Measurements from ENCODE around the gene METTL25B.
"Not testable (repeated sequence)": the region's sequence is repeated elsewhere in the genome, so short reads cannot be mapped to it uniquely, and the experiment has no call there.

METTL25B gene

DNA sequence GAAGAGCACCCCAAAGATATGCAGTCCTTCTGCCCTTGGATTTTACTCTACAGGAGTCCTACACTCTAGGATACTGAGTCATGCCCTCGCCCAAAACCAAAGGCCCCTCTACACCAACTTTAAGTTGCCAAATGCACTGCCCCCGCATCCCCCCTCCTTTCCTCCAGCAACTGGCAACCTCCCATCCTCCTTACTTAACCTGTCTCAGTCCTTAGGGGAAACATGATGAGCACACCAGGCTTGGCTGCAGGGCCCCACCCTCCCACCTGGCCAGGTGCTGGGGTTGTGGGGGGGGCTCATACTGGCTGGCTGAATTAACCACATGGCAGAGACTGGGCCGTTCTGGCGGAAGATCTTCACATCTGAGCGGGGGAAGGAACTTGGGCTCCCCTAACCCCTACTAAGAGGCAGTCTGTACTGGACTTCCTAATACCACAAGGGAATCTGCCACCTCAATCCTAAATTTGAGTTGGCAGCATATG, 22.0 kb downstream of the METTL25B start:
- DNase-seq: no peak

DNA sequence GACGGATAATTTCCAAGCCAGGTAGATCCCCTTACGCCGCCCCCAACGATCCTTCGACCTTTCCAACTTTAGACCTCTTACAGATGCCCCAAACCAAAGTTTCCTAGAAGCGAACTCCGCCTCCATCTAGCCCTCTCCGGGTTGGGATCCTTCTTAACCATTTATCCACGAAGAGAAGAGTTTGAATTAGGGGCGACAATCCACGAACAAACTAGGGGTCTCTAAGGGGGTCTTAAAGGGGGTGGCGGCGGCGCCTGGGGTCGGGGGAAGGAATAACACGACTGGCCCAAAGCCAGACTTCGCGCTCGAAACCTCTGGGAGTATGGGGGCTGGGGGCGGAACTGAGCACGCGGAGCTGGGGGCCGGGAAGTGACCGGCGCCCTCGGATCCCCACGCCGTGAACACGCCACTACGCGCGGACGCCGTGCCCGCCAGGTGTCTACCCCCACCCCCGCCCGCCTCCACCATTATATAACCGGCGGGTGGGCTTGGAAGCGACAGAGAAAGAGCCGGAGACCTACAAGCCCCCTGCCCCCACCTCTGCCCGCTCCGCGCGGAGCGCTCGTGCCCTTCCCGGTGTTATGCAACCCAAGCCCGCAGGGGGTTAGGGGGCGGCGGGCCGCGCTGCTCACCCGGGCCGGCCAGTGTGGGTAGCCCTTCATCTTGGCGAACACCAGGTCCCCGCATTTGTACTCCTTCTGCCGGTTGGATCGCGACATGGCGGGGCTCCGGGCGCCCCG, 22.6 kb downstream of the METTL25B start:
- DNase-seq: no peak

DNA sequence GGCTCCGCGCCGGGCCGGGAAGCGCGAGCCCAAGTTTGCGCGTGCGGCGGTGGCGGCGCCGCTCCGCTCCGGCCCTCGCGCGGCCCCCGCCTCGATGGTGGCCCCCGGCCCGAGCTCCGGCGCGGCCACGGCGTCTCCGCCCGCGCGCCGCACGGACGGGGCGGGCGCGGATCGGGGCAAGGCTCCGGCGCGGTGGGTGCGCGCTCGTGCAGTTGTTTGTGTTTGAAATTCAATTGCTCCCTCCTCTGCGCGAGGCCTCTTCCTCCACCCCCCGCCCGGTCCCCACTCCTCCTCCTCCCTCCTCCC, 23.1 kb downstream of the METTL25B start, which contains the start of gene HDGF:
Gene HDGF (minus strand): TSS at position 225 of the 306 bp plus-strand sequence. CDS start 246 bp downstream, outside the sequence.
- DNase-seq: no peak

GRCh38 chr1:156751757-156752481, 23.6 kb downstream of the METTL25B start:
- DNase-seq: peak; percentile 86

GRCh38 chr1:156752843-156753482, 24.7 kb downstream of the METTL25B start:
- DNase-seq: no peak

- no peak for DNase-seq
Observed at GRCh38 chr1:156754219-156754618, 25.9 kb downstream of the METTL25B start.

DNA sequence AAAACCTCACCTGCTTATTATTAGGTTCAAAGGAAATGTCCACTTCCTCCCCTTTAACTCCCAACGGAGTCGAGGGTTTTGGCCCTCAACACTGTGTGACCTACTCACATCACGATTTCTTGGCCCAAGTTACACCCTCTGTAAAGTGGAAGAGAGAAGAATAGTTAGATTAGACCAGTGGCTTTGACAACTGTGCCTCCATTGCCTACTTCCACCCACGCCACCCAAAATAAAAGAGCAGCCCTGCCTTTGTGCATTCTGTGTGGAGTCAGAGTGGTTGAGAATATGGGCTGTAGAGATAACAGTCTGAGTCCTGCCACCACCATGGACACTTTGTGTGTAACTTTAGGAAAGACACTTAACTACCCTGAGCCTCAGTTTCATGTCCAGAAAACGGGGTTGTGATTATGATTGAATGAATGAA, 27.3 kb downstream of the METTL25B start:
- DNase-seq: no peak

DNA sequence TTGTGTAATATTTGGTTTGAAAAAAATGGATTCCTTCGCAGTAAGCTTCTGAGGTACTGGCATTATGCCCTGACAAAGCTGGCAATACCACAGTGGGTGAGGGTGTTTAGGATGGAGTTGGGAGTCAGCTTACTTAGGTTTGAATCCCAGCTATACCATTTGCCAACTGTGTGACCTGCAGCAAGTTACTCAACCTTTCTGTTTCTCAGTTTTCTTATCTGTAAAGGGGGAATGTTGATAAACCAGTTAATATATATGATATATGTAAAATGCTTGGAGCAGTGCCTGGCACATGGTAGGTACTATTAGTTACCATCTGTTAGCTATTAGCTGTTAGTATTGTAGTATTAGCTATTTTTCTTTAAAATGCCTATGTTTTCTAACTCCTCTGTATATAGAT, 28.1 kb downstream of the METTL25B start:
- DNase-seq: no peak

GRCh38 chr1:156757572-156758253, 29.4 kb downstream of the METTL25B start:
- not testable (repeated sequence) for DNase-seq

DNA sequence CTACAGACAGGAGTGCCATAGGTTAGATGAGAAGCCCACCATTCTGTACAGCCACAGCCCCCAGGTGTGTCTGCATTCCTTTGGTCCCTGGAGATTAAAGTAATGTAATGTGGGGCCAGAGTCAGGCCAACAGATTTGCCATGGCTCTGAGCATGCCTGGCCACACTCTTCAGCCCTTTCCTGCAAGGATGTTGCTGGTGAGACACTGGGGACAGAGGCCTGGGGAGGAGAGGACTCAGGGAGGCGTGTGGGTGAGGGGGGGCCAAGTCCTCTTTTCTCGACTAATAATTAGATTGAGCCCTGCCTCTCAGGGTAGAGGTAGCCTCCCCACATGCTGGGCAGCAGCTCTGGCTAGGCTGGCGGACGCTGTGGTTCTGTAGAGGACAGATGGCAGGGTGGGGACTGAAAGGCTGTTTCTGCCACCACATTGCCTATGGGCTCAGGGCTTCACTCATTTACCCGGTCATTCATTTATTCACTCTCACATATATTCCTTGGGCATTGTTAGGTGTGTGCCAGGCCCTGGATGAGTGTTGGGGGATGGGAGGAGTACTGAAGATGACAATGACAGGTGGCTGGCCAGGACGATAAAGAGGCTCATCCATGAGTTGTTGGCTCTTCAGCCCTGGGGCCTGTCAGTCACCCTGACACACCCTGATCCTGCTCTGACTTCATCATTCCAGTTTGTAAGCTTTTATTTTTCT, 32.0 kb downstream of the METTL25B start:
- DNase-seq: no peak

DNA sequence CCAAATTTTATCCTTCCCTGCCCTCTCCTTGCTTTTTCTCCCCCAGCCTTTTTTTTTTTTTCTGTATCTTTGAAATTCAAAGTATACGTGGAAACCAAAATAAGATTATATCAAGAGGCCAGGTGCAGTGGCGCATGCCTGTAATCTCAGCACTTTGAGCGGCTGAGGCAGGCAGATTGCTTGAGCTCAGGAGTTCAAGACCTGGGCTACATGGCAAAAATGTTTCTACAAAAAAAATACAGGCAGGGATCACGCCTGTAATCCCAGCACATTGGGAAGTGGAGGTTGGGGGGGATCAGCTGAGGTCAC, 32.5 kb downstream of the METTL25B start:
- no peak for DNase-seq

- not testable (repeated sequence) for DNase-seq
Observed at GRCh38 chr1:156765136-156765535, 36.9 kb downstream of the METTL25B start.

GRCh38 chr1:156765666-156766065, 37.4 kb downstream of the METTL25B start:
- no peak for DNase-seq

DNA sequence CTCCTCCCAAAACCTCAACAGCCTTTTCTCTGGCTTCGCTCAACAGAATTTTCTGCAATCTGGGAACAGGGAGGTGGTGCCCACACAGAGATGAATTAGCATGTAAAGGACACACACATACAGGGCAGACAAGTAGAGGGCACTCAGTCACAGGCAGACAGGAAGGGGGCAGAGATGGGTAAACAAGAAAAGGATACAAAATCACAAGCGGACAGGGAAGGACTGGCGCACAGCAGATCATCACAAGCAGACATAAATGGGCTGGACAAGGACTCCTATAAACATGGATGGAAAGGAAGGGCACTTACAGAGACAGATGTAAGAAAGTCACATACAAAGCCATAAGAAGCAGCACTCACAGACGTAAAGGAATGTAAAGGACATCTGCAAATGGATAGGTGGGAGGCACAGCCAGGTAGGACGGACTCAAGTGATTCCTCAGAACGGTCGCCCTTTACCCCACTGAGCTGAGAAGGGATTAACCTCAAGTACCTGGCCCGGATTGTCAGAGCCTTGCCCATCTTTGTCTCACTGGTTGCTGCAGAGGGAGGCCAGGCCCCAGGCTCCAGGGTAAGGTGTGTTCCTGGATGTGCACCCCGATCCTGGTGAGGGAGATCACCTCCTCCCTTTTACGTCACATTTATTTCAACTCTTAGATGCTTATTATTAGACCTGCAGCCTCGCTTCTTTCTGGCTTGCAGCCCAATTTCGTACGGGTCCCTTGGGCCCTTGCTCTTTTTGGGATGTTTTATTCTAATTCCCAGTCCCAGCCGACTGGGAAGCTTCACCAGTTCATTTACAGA, 38.2 kb downstream of the METTL25B start:
- no peak for DNase-seq

DNA sequence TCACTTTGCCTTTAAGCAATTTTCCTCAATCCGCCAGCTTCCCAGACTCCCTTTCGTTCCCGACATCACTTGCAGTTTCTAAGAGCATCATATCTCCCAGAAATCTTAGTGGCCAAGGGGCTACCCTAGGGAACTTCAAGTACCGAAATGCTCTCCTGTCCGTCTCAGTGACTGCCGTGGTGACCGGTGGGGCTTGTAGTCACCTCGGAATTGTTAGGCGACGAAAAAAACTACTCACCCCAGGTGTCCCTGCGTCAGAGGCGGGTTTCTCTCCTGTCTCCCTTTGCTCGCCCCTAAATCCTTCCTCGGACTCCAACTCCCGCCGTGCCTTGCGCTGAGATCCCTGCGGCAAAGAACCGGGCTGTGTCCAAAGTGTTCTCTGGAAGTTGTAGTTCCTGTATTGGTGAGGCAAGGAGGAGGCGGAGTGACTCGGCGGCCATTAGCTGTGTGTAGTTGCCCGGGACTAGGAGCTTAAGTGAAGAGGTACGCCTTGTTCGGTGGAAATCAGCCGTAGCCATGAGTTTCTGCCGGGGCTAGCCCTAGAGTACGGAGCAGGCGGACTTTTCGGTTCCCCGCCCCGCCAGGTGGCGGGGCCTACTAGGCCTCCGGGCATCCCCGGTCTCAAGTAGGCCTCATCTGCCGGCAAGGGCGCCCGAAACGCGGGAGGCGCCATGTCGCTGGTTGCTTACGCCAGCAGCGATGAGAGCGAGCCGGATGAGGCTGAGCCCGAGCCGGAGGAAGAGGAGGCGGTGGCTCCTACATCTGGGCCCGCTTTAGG, 39.0 kb downstream of the METTL25B start, which contains the start of gene PRCC:
Gene PRCC (plus strand): TSS at position 435 of the 778 bp plus-strand sequence. CDS start 237 bp downstream, at position 672.
- DNase-seq: peak; percentile 90

GRCh38 chr1:156767879-156768604, 39.8 kb downstream of the METTL25B start:
- DNase-seq: no peak

DNA sequence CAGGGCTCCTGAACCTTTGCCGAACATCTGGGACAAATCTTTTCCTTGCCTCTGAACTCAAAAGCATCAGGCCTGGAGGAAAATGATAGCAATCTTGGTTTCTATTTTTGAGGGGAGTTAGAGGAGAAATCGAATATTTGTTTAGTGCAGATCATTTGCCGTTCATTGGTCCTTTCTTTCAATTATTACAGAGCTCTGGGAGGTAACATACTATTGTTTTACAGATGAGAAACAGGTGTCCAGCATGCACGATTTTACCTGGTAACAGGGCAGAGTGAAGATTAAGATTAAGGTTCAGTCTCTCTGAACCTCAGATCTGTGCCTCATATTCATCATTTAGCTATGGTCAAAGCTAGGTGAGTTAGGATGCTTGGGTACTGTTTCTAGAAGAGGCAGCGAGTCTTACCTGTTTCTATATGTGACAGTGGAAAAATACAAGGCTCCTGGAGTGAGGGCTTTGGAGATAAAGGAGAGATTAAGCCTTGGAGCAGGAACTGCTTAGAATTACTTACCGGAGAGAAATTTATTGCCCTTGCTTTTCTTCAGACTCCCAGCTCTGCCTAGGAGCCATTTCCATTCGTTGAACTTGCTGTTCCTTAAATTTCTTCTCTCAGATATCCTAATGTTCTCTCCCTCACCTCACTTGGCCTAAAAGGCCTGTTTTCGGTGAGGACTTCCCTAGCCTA, 40.5 kb downstream of the METTL25B start:
- DNase-seq: no peak

DNA sequence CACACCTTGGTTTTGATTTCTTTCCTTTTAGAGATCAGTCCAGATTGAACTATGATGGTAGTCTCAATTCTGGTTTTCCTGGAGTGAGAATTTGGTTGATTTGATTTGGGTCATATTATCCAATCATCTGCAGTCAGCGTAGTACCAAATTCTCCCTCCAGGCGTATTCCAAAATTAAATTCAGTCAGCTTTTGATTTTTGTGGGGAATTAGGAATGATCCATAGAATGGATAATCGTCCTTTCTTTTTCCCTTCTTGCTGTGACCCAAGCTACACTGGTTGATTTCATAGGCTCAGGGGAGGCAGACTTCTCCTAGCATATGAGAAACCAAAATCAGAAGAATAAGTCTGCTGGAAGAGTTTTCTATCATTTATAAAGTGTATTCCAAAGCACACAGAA, 44.0 kb downstream of the METTL25B start:
- no peak for DNase-seq

- no peak for DNase-seq
Observed at GRCh38 chr1:156772728-156773497, 44.6 kb downstream of the METTL25B start.

Data from GOT3 (cell line).